OCI-LY3 (cell line): ENCODE measurements around the gene RASA2.

Experiments used
- CTCF ChIP-seq: fragments of 200-600, 300-600 bp; sonication (generic); IDR thresholded peaks from 2 replicates; pipeline ENCODE4 v1.5.1; 2014; ENCODE audit warnings: antibody characterized with exemption, low read length, low read depth
- EZH2phosphoT487 ChIP-seq: fragments of 200-600 bp; shearing (Covaris generic); IDR thresholded peaks from 2 replicates; pipeline ENCODE4 v1.6.1; 2018; ENCODE audit warnings: antibody characterized with exemption, mixed run types, low read depth

GRCh38 chr3:141661229-141662196 lies 174.7 kb downstream of the RASA2 start:
- no peak for TF ChIP-seq CTCF
- no peak for TF ChIP-seq EZH2phosphoT487
